Loucy (cell line): ENCODE measurements around the gene MELK.

ENCODE experiments used
- H2AFZ ChIP-seq: fragments of 200-600 bp; sonication (generic); 2 replicates; pipeline ENCODE4 v1.6.0; 2016; ENCODE audit warnings: antibody characterized with exemption, mild to moderate bottlenecking, low read length, moderate library complexity
- H3F3A ChIP-seq: fragments of 200-600 bp; 2 replicates; pipeline ENCODE4 v1.6.0; 2016; ENCODE audit warnings: antibody characterized with exemption, low read depth, mild to moderate bottlenecking
- H3K27me3 ChIP-seq: fragments of 200-600 bp; sonication (generic); 2 replicates; pipeline ENCODE4 v1.6.1; 2014; ENCODE audit warnings: low read length, mild to moderate bottlenecking; ENCODE audit not compliant: insufficient read depth, poor library complexity, severe bottlenecking
- H3K36me3 ChIP-seq: fragments of 200-600 bp; sonication (generic); 2 replicates; pipeline ENCODE4 v1.6.1; 2016; ENCODE audit warnings: low read length; ENCODE audit not compliant: insufficient read depth
- H3K4me1 ChIP-seq: fragments of 200-600 bp; sonication (generic); 2 replicates; pipeline ENCODE4 v1.5.1; 2014; ENCODE audit warnings: low read length, mild to moderate bottlenecking; ENCODE audit not compliant: insufficient read depth, poor library complexity, severe bottlenecking
- H3K4me2 ChIP-seq: fragments of 200-600 bp; sonication (generic); 2 replicates; pipeline ENCODE4 v1.6.0; 2014; ENCODE audit warnings: antibody characterized with exemption, low read length, low read depth, mild to moderate bottlenecking; ENCODE audit not compliant: poor library complexity, severe bottlenecking
- H3K4me3 ChIP-seq: fragments of 200-600 bp; sonication (generic); 2 replicates; pipeline ENCODE4 v1.5.1; 2014; ENCODE audit warnings: low read length, mild to moderate bottlenecking, mixed read lengths; ENCODE audit not compliant: poor library complexity, severe bottlenecking
- H3K79me2 ChIP-seq: fragments of 200-600 bp; sonication (generic); 2 replicates; pipeline ENCODE4 v1.6.1; 2014; ENCODE audit warnings: low read length; ENCODE audit not compliant: insufficient read depth
- H3K9ac ChIP-seq: fragments of 200-600 bp; sonication (generic); 2 replicates; pipeline ENCODE4 v1.6.0; 2014; ENCODE audit warnings: mild to moderate bottlenecking, low read depth, low read length, moderate library complexity; ENCODE audit not compliant: poor library complexity, severe bottlenecking
- H3K9me2 ChIP-seq: fragments of 200-600 bp; sonication (generic); replicated peaks from 2 replicates; pipeline ENCODE4 v1.6.1; 2016; ENCODE audit warnings: low read depth, low read length, mixed read lengths
- H3K9me3 ChIP-seq: fragments of 200-600 bp; sonication (generic); 2 replicates; pipeline ENCODE4 v1.6.1; 2014; ENCODE audit warnings: mild to moderate bottlenecking, antibody characterized with exemption, low read length, low read depth; ENCODE audit not compliant: insufficient read depth
- H4K20me1 ChIP-seq: fragments of 200-600 bp; sonication (generic); 2 replicates; pipeline ENCODE4 v1.6.0; 2014; ENCODE audit warnings: antibody characterized with exemption, low read length, mild to moderate bottlenecking; ENCODE audit not compliant: insufficient read depth, poor library complexity, severe bottlenecking
- EZH2phosphoT487 ChIP-seq: fragments of 200-600 bp; IDR thresholded peaks from 2 replicates; pipeline ENCODE4 v1.6.1; 2018; ENCODE audit warnings: antibody characterized with exemption, mild to moderate bottlenecking, moderate library complexity, borderline replicate concordance
- TF ChIP-seq, protein P1 (sequence below): fragments of 200-600 bp; sonication (generic); conservative IDR thresholded peaks from 2 replicates; pipeline ENCODE4 v1.5.1; 2014; ENCODE audit warnings: mild to moderate bottlenecking, antibody characterized with exemption, low read length

The MELK gene

GRCh38 chr9:36676091-36676490 lies 103.4 kb downstream of the MELK start:
- Histone ChIP-seq H3K4me1 (no peaks in the 10 kb centered on the region), H3F3A (no peaks in the 10 kb centered on the region), H3K79me2 (no peaks in the 10 kb centered on the region), H4K20me1 (no peaks in the 10 kb centered on the region), H3K27me3 (no peaks in the 10 kb centered on the region), H3K36me3 (peaks cover 73% of the 10 kb centered on the region), H3K9ac (no peak overlapping the region), H3K9me3 (no peaks in the 10 kb centered on the region), H2AFZ (no peak overlapping the region), H3K9me2 (no peaks in the 10 kb centered on the region), H3K4me3 (no peak overlapping the region), H3K4me2 (no peak overlapping the region)
- TF ChIP-seq, protein P1, sequence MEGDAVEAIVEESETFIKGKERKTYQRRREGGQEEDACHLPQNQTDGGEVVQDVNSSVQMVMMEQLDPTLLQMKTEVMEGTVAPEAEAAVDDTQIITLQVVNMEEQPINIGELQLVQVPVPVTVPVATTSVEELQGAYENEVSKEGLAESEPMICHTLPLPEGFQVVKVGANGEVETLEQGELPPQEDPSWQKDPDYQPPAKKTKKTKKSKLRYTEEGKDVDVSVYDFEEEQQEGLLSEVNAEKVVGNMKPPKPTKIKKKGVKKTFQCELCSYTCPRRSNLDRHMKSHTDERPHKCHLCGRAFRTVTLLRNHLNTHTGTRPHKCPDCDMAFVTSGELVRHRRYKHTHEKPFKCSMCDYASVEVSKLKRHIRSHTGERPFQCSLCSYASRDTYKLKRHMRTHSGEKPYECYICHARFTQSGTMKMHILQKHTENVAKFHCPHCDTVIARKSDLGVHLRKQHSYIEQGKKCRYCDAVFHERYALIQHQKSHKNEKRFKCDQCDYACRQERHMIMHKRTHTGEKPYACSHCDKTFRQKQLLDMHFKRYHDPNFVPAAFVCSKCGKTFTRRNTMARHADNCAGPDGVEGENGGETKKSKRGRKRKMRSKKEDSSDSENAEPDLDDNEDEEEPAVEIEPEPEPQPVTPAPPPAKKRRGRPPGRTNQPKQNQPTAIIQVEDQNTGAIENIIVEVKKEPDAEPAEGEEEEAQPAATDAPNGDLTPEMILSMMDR = no peak
- TF ChIP-seq EZH2phosphoT487 = no peak

DNA sequence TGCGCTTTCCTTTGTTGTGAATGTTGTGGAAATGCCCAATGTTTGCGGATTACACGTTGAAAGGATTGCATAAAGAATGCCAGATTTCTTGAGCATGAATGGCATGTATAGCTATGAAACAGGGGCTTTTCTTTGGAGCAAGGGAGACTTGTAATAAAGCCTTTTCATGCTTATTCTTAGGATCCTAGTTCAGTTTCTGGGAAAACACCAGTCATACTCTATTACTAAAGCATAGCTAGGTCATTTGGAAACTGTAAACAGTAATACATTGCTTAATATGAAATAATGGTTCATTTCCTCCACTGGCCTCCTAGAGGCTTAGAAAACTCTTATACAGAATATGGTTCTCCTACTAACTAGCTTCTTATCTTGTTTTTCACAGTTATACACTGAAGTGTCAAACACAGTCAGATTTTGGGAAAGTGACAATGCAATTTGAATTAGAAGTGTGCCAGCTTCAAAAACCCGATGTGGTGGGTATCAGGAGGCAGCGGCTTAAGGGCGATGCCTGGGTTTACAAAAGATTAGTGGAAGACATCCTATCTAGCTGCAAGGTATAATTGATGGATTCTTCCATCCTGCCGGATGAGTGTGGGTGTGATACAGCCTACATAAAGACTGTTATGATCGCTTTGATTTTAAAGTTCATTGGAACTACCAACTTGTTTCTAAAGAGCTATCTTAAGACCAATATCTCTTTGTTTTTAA lies 104.2 kb downstream of the MELK start:
- H2AFZ ChIP-seq = no peak overlapping the region
- H3K36me3 ChIP-seq = peaks cover 65% of the 10 kb centered on the region
- TF ChIP-seq EZH2phosphoT487 = no peak
- TF ChIP-seq, protein P1 = no peak
- H3K4me3 ChIP-seq = no peak overlapping the region
- H3K9ac ChIP-seq = no peak overlapping the region
- no peaks in the 10 kb centered on the region for H3K4me1 ChIP-seq
- no peaks in the 10 kb centered on the region for H3K9me2 ChIP-seq
- H3K9me3 ChIP-seq = peaks cover 6% of the 10 kb centered on the region; the same call in 1 of the 2 replicates
- no peaks in the 10 kb centered on the region for H3K27me3 ChIP-seq
- H3F3A ChIP-seq = no peaks in the 10 kb centered on the region
- no peaks in the 10 kb centered on the region for H4K20me1 ChIP-seq
- no peaks in the 10 kb centered on the region for H3K79me2 ChIP-seq
- H3K4me2 ChIP-seq = no peak overlapping the region

GRCh38 chr9:36677611-36678010 lies 104.9 kb downstream of the MELK start:
- no peaks in the 10 kb centered on the region for H3F3A ChIP-seq
- H4K20me1 ChIP-seq = no peaks in the 10 kb centered on the region
- no peak overlapping the region for H3K4me3 ChIP-seq
- H3K36me3 ChIP-seq = peaks cover 59% of the 10 kb centered on the region
- TF ChIP-seq EZH2phosphoT487 = no peak
- TF ChIP-seq, protein P1 = no peak
- no peaks in the 10 kb centered on the region for H3K79me2 ChIP-seq
- peaks cover 8% of the 10 kb centered on the region; the same call in 1 of the 2 replicates for H3K9me3 ChIP-seq
- no peak overlapping the region for H2AFZ ChIP-seq
- no peak overlapping the region for H3K4me2 ChIP-seq
- no peak overlapping the region for H3K9ac ChIP-seq
- no peaks in the 10 kb centered on the region for H3K9me2 ChIP-seq
- no peaks in the 10 kb centered on the region for H3K4me1 ChIP-seq
- H3K27me3 ChIP-seq = no peaks in the 10 kb centered on the region
